HEK293 (cell line): ENCODE measurements around the gene NPAP1.

ENCODE experiments used
- CTCF ChIP-seq: fragments of 450-650 bp; formaldehyde crosslinking; IDR thresholded peaks from 2 replicates; pipeline ENCODE4 v1.5.1; 2016; ENCODE audit warnings: missing biosample characterization, missing genetic modification characterization
- EGR2 ChIP-seq: fragments of 450-650 bp; formaldehyde crosslinking; IDR thresholded peaks from 2 replicates; pipeline ENCODE4 v1.5.1; 2016; ENCODE audit warnings: low read depth, missing biosample characterization, missing genetic modification characterization
- KLF16 ChIP-seq: fragments of 450-650 bp; formaldehyde crosslinking; IDR thresholded peaks from 2 replicates; pipeline ENCODE4 v1.5.1; 2017; ENCODE audit warnings: missing biosample characterization, missing genetic modification characterization
- SP7 ChIP-seq: fragments of 450-650 bp; formaldehyde crosslinking; IDR thresholded peaks from 2 replicates; pipeline ENCODE4 v1.5.1; 2016; ENCODE audit warnings: missing biosample characterization, missing genetic modification characterization
- TCF7L2 ChIP-seq: IDR thresholded peaks from 2 replicates; pipeline ENCODE4 v1.6.1; 2011; ENCODE audit warnings: low read depth, mild to moderate bottlenecking, inconsistent platforms, low read length, moderate library complexity, borderline replicate concordance
- WT1 ChIP-seq: fragments of 450-650 bp; formaldehyde crosslinking; IDR thresholded peaks from 2 replicates; pipeline ENCODE4 v1.5.1; 2016; ENCODE audit warnings: missing biosample characterization, missing genetic modification characterization
- ZBTB7A ChIP-seq: fragments of 450-650 bp; formaldehyde crosslinking; IDR thresholded peaks from 2 replicates; pipeline ENCODE4 v1.5.1; 2016; ENCODE audit warnings: low read depth, missing biosample characterization, missing genetic modification characterization
- ZNF24 ChIP-seq: fragments of 450-650 bp; formaldehyde crosslinking; IDR thresholded peaks from 2 replicates; pipeline ENCODE4 v1.5.1; 2016; ENCODE audit warnings: missing biosample characterization, missing genetic modification characterization
- ZNF280C ChIP-seq: fragments of 450-650 bp; formaldehyde crosslinking; IDR thresholded peaks from 2 replicates; pipeline ENCODE4 v1.5.1; 2016; ENCODE audit warnings: missing biosample characterization, missing genetic modification characterization
- ZNF785 ChIP-seq: fragments of 450-650 bp; formaldehyde crosslinking; IDR thresholded peaks from 2 replicates; pipeline ENCODE4 v1.5.1; 2016; ENCODE audit warnings: missing biosample characterization, missing genetic modification characterization
- ZNF843 ChIP-seq: fragments of 450-650 bp; formaldehyde crosslinking; IDR thresholded peaks from 2 replicates; pipeline ENCODE4 v1.5.1; 2016; ENCODE audit warnings: missing biosample characterization, missing genetic modification characterization
- ZSCAN18 ChIP-seq: fragments of 450-650 bp; formaldehyde crosslinking; IDR thresholded peaks from 2 replicates; pipeline ENCODE4 v1.5.1; 2016; ENCODE audit warnings: missing biosample characterization, missing genetic modification characterization

GRCh38 chr15:24633082-24633481 lies 42.5 kb upstream of the NPAP1 start:
- TF ChIP-seq CTCF (no peak), KLF16 (no peak), ZNF785 (tag by site-specific recombination) (no peak), TCF7L2 (no peak), ZNF843 (tag by site-specific recombination) (no peak), ZBTB7A (tag by site-specific recombination) (no peak), ZNF280C (tag by site-specific recombination) (no peak), ZNF24 (tag by site-specific recombination) (no peak), EGR2 (no peak), WT1 (tag by site-specific recombination) (no peak), ZSCAN18 (no peak), SP7 (tag by site-specific recombination) (no peak)
